Cardiac muscle cell (in vitro differentiated cells and primary cell): ENCODE measurements around the gene PRKCA. TPM values are rescaled to one million over a fixed set of nuclear protein-coding genes. Genes with fewer than 3 reads are reported as not detected.
A peak's percentile ranks its signal among the peaks of the same experiment; 100 is the strongest.

ENCODE experiments used
- DNase-seq, 2 donors: peaks; one replicate each; pipeline versions ENCODE4 v3.0.0 to v3.0.0-alpha.2; 2010 to 2017; ENCODE audit warnings: low read depth in 1 of 2, low spot score in 1 of 2
- H3K27ac ChIP-seq: fragments of 200-600 bp; sonication (generic); 2 replicates; pipeline ENCODE4 v1.5.1; 2016
- H3K27me3 ChIP-seq: fragments of 200-600 bp; sonication (generic); 2 replicates; pipeline ENCODE4 v1.6.0; 2016; ENCODE audit warnings: control low read depth
- H3K36me3 ChIP-seq: fragments of 200-600 bp; sonication (generic); 2 replicates; pipeline ENCODE4 v1.5.1; 2016; ENCODE audit warnings: control low read depth
- H3K4me1 ChIP-seq: fragments of 200-600 bp; sonication (generic); 2 replicates; pipeline ENCODE4 v1.8.1; 2017; ENCODE audit warnings: low read depth, mild to moderate bottlenecking, mixed run types
- H3K4me3 ChIP-seq: fragments of 200-600 bp; sonication (generic); 2 replicates; pipeline ENCODE4 v1.5.1; 2016; ENCODE audit warnings: mild to moderate bottlenecking
- H3K9me3 ChIP-seq: fragments of 200-600 bp; sonication (generic); 2 replicates; pipeline ENCODE4 v1.5.1; 2017; ENCODE audit warnings: low read depth, mild to moderate bottlenecking, control low read depth
- polyA plus RNA-seq: library from polyadenylated mRNA; unstranded; fragments of >200 nt; fragmentation: Nextera tagmentation; extraction: Ambion mirVana; gene quantifications from 2 replicates; pipeline ENCODE4 v1.2.1, GENCODE V29; 2016
- total RNA-seq: library from RNA; depleted of rRNA; stranded (reverse); fragments of >200 nt; gene quantifications from 2 replicates; pipeline ENCODE4 v1.2.3, GENCODE V29; 2016
- TF ChIP-seq, protein P1 (sequence below): IDR thresholded peaks from 2 replicates; pipeline ENCODE4 v1.5.1; 2012; ENCODE audit warnings: low read depth, mild to moderate bottlenecking, low read length

Gene PRKCA
- total and polyA plus RNA-seq, 2 experiments from 2014 or later = 3.1 to 10.3 TPM

DNA sequence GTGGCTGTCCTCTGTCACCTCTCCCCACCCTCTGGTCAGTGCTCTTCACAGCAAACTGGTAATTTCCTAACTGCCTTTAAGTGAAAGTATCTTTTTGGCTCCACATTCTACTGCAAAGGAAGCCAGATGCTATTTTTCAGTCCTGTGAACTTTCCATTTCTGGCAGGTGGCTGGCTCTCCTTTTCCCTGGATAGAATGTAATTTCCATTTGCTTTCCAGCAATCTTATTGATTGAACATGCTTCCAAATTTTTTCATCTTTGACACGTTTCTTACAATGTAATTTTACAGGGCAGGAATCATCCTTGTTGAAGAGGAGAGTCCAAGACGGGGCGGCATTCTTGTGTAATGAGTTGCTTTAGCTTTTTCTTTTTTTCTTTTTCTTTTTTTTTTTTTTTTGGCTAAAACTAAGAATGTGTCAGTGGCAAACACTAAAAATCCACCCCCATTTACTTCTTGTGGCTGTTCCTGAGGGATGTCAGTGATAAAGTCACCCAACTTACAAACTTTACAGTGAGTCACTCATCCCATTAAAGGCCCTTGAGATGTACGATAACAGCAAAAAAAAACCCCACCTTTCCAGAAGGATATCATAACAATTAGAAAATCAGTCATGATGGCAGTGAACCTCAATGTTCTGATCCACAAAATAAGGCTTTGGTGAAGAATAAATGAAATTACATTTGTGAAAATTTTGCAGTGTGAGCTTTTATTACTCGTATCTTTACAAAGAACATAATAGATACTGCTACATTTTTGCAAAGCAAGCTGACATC lies 29.4 kb upstream of the PRKCA start:
- DNase-seq = peak in 1 of 2 donors; percentile 68
- no peak overlapping the region for H3K27ac ChIP-seq
- TF ChIP-seq, protein P1, sequence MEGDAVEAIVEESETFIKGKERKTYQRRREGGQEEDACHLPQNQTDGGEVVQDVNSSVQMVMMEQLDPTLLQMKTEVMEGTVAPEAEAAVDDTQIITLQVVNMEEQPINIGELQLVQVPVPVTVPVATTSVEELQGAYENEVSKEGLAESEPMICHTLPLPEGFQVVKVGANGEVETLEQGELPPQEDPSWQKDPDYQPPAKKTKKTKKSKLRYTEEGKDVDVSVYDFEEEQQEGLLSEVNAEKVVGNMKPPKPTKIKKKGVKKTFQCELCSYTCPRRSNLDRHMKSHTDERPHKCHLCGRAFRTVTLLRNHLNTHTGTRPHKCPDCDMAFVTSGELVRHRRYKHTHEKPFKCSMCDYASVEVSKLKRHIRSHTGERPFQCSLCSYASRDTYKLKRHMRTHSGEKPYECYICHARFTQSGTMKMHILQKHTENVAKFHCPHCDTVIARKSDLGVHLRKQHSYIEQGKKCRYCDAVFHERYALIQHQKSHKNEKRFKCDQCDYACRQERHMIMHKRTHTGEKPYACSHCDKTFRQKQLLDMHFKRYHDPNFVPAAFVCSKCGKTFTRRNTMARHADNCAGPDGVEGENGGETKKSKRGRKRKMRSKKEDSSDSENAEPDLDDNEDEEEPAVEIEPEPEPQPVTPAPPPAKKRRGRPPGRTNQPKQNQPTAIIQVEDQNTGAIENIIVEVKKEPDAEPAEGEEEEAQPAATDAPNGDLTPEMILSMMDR = no peak

DNA sequence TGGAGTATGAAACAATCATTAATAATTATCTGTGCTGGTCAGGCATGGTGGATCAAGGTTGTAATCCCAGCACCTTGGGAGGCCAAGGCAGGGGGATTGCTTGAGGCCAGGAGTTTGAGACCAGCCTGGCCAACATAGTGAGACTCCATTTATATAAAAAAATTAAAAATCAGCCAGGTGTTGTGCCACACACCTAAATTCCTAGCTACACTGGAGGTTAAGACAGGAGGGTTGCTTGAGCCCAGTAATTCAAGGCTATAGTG lies 28.9 kb upstream of the PRKCA start:
- Histone ChIP-seq H3K4me1 (no peaks in the 10 kb centered on the region), H3K36me3 (no peaks in the 10 kb centered on the region), H3K4me3 (no peak overlapping the region), H3K9me3 (no peaks in the 10 kb centered on the region), H3K27ac (no peak overlapping the region), H3K27me3 (no peaks in the 10 kb centered on the region)
- no peak for DNase-seq
- TF ChIP-seq, protein P1 = no peak

More for the DNA sequence above, 29.4 kb upstream of the PRKCA start:
- H3K27me3 ChIP-seq = no peaks in the 10 kb centered on the region
- no peaks in the 10 kb centered on the region for H3K4me1 ChIP-seq
- no peak overlapping the region for H3K4me3 ChIP-seq
- H3K36me3 ChIP-seq = no peaks in the 10 kb centered on the region
- H3K9me3 ChIP-seq = no peaks in the 10 kb centered on the region

DNA sequence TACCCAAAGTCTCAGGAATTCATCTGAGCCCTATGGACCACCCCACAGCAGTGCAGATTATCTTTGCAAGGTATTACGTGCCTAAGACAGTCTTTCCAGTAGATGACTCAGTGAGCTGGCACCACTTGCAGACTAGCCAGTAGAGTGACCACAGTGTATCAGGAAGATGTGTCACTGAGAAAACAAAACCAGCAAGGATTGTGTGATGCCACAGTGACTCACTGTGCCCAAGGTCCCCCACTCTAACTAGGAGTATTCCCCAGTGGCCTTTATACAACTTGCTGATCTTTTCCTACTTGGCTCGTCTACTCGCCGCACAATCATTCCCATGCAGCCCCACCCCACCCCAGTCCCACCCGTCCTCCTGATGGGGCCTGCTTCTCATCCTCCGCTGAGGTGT lies 26.8 kb upstream of the PRKCA start:
- Histone ChIP-seq H3K4me1 (no peaks in the 10 kb centered on the region), H3K4me3 (no peak overlapping the region), H3K9me3 (no peaks in the 10 kb centered on the region), H3K27me3 (no peaks in the 10 kb centered on the region), H3K36me3 (no peaks in the 10 kb centered on the region), H3K27ac (no peak overlapping the region)
- TF ChIP-seq, protein P1 = no peak
- peak in 1 of 2 donors; percentile 78 for DNase-seq

DNA sequence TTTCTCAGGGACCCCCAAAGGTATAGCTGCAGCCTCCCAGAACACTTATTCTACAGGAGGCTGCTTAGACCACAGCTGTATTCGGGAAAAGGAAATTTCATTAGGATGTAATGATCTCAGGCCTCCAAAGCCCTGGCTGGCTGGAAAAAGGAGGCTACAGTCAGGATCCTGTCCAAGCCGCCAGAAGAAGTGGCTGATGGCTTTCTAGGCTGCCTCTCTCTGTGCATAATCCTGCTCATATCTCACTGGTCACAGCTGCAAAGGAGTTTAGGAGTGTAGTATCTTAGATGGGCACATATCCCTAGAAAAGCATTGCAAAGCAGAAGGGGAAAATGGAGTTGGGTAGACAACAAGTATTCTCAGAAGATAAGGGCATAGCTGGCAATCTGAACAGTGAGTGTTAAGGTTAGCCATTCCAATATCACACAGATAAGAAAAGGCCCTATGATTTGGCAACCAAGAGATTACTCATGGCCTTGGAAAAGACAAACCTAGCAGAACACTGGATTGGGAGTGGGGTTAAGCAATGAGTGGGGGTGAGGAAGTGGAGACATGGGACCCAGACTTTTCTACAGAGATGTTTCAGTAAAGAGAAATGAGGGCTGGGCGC lies 26.0 kb upstream of the PRKCA start:
- Histone ChIP-seq H3K4me1 (no peaks in the 10 kb centered on the region), H3K4me3 (no peak overlapping the region), H3K36me3 (no peaks in the 10 kb centered on the region), H3K27ac (no peak overlapping the region), H3K27me3 (no peaks in the 10 kb centered on the region), H3K9me3 (no peaks in the 10 kb centered on the region)
- peak in 1 of 2 donors; percentile 67 for DNase-seq
- TF ChIP-seq, protein P1 = no peak

DNA sequence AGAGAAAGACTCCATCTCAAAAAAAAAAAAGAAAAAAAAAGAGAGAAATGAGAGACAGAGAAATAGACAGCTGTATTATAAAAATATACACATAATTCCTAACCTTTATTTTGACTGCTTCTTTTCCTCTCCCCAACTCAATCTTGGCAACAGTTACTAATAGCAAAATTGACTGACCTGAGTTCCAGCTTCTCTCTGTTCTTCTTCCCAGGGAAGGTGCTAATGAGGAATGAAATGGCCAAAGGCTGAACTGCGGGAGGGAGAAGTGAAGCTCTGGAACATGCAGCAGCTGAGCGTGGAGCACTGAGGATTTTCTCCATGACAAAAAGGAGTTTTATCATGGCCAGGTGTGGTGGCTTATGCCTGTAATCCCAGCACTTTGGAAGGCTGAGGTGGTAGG lies 25.2 kb upstream of the PRKCA start:
- TF ChIP-seq, protein P1 = no peak
- no peak for DNase-seq
- Histone ChIP-seq H3K4me1 (no peaks in the 10 kb centered on the region), H3K9me3 (no peaks in the 10 kb centered on the region), H3K4me3 (no peak overlapping the region), H3K27ac (no peak overlapping the region), H3K36me3 (no peaks in the 10 kb centered on the region), H3K27me3 (no peaks in the 10 kb centered on the region)
